Measurements from ENCODE around the gene PNCK. TPM values are rescaled to one million over a fixed set of nuclear protein-coding genes. Genes with fewer than 3 reads are reported as not detected.

Gene PNCK
- total and polyA plus RNA-seq, 9 donors = 0.51 to 5.9 (median 1.3) TPM; not detected in 1

- intact Hi-C loops (cut with DNase I) = no loop called here
- peak in 2 of 5 donors; percentile 14 to 27 for DNase-seq
- Histone ChIP-seq H3K27me3 (no peaks in the 10 kb centered on the region), H3K4me1 (ENCODE audit: insufficient read depth) (peaks cover 7% of the 10 kb centered on the region), H3K36me3 (no peaks in the 10 kb centered on the region), H3K27ac (no peak overlapping the region), H3K4me3 (no peak overlapping the region), H3K9me3 (no peaks in the 10 kb centered on the region)
- 80 to 82% (median 82%) methylated on average over 15 of the region's 15 CpGs for WGBS, 3 donors
- TF ChIP-seq EP300 (IDR thresholded peaks at IDR 0.05) (no peak), CTCF (IDR thresholded peaks at IDR 0.05) (no peak), POLR2A (IDR thresholded peaks at IDR 0.05) (no peak)
Measured at GRCh38 chrX:153624196-153625091, 49.2 kb downstream of the PNCK start.

- DNase-seq = peak in 3 of 5 donors; percentile 12 to 30 (median 16)
- no peak overlapping the region for H3K27ac ChIP-seq
- H3K4me1 ChIP-seq (ENCODE audit: insufficient read depth) = peaks cover 7% of the 10 kb centered on the region
- no peak for TF ChIP-seq EP300 (IDR thresholded peaks at IDR 0.05)
- TF ChIP-seq POLR2A (IDR thresholded peaks at IDR 0.05) = no peak
- no peak for TF ChIP-seq CTCF (IDR thresholded peaks at IDR 0.05)
- no peaks in the 10 kb centered on the region for H3K36me3 ChIP-seq
- 71 to 75% (median 72%) methylated on average over 16 of the region's 16 CpGs for WGBS, 3 donors
- no peaks in the 10 kb centered on the region for H3K9me3 ChIP-seq
- intact Hi-C loops (cut with DNase I) = no loop called here
- H3K27me3 ChIP-seq = no peaks in the 10 kb centered on the region
- no peak overlapping the region for H3K4me3 ChIP-seq
Measured at GRCh38 chrX:153623310-153624029, 50.1 kb downstream of the PNCK start.

- Histone ChIP-seq H3K27me3 (no peaks in the 10 kb centered on the region), H3K4me3 (no peak overlapping the region), H3K9me3 (no peaks in the 10 kb centered on the region), H3K27ac (no peak overlapping the region), H3K4me1 (ENCODE audit: insufficient read depth) (peaks cover 7% of the 10 kb centered on the region), H3K36me3 (no peaks in the 10 kb centered on the region)
- peak in 3 of 5 donors; percentile 26 to 53 (median 30) for DNase-seq
- intact Hi-C loops (cut with DNase I) = no loop called here
- WGBS, 3 donors = 46 to 59% (median 50%) methylated on average over 17 of the region's 17 CpGs
- no peak for TF ChIP-seq CTCF (IDR thresholded peaks at IDR 0.05)
- TF ChIP-seq EP300 (IDR thresholded peaks at IDR 0.05) = no peak
- TF ChIP-seq POLR2A (IDR thresholded peaks at IDR 0.05) = no peak
Measured at GRCh38 chrX:153622661-153623309, 50.8 kb downstream of the PNCK start.

GRCh38 chrX:153621949-153622598 is 51.5 kb downstream of the PNCK start:
- Histone ChIP-seq H3K27ac (no peak overlapping the region), H3K4me1 (ENCODE audit: insufficient read depth) (peaks cover 6% of the 10 kb centered on the region), H3K4me3 (no peak overlapping the region), H3K9me3 (no peaks in the 10 kb centered on the region), H3K27me3 (no peaks in the 10 kb centered on the region), H3K36me3 (no peaks in the 10 kb centered on the region)
- intact Hi-C loops (cut with DNase I) = no loop called here
- TF ChIP-seq EP300 (IDR thresholded peaks at IDR 0.05) = no peak
- no peak for TF ChIP-seq POLR2A (IDR thresholded peaks at IDR 0.05)
- TF ChIP-seq CTCF (IDR thresholded peaks at IDR 0.05) = no peak
- 73 to 83% (median 81%) methylated on average over 27 of the region's 27 CpGs for WGBS, 3 donors
- peak in 3 of 5 donors; percentile 9 to 25 (median 15) for DNase-seq
